ENCODE measurements around the gene CA10. TPM values are rescaled to one million over a fixed set of nuclear protein-coding genes. Genes with fewer than 3 reads are reported as not detected.

The CA10 gene
- total and polyA plus RNA-seq, 2 experiments from 2014 or later = 0.92 to 1.5 TPM

DNA sequence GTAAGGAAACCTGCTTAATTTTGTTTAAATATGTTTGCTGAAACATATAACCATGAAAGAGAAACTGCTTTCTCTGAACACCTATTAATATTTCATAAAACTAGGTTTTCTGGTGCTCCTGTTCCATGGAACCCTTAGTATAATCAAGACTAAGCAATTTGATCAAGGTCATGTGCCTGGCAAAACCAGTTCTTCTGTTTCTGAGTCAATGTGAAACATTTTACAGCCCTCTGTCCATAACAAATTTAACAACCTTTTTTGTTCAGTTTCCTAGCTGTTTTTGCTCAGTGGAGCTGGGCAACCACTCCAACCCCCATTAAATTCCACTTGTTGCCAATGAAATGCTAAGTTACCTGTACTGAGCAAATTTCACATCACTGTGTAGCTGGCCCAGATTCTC is 344.0 kb downstream of the CA10 start:
- Mint-ChIP-seq H3K36me3 (ENCODE audit: low read depth) (no peaks in the 10 kb centered on the region), H3K27ac (peak overlapping the region; percentile 41; the same call in 1 of the 2 replicates), H3K9me3 (no peaks in the 10 kb centered on the region), H3K27me3 (ENCODE audit: insufficient read depth, low read depth, poor library complexity) (peaks cover 2% of the 10 kb centered on the region), H3K4me1 (no peaks in the 10 kb centered on the region), H3K4me3 (no peak overlapping the region)
- Histone ChIP-seq H3K27me3 (ENCODE audit: insufficient read depth) (no peaks in the 10 kb centered on the region), H3K4me1 (ENCODE audit: insufficient read depth) (peaks cover 5% of the 10 kb centered on the region; the same call in 1 of the 2 replicates), H2AFZ (0 out of 2 replicates have a peak overlapping the region, but pooled peaks have one; percentile 23), H4K20me1 (replicated peaks; ENCODE audit: insufficient read depth) (no peaks in the 10 kb centered on the region), H3K79me2 (replicated peaks; ENCODE audit: insufficient read depth) (no peaks in the 10 kb centered on the region), H3K36me3 (ENCODE audit: insufficient read depth) (no peaks in the 10 kb centered on the region), H3K9me2 (ENCODE audit: insufficient read depth) (no peaks in the 10 kb centered on the region), H3K27ac (ENCODE audit: low read depth) (no peak overlapping the region), H3F3A (replicated peaks; ENCODE audit: low read depth) (no peaks in the 10 kb centered on the region), H3K4me2 (no peak overlapping the region), H3K4me3 (no peak overlapping the region)
- TF ChIP-seq, protein P1, sequence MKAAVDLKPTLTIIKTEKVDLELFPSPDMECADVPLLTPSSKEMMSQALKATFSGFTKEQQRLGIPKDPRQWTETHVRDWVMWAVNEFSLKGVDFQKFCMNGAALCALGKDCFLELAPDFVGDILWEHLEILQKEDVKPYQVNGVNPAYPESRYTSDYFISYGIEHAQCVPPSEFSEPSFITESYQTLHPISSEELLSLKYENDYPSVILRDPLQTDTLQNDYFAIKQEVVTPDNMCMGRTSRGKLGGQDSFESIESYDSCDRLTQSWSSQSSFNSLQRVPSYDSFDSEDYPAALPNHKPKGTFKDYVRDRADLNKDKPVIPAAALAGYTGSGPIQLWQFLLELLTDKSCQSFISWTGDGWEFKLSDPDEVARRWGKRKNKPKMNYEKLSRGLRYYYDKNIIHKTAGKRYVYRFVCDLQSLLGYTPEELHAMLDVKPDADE (IDR thresholded peaks at IDR 0.05) = no peak
- no peak for TF ChIP-seq NANOG (IDR thresholded peaks at IDR 0.05; ENCODE audit: borderline replicate concordance)
- TF ChIP-seq CREB1 (CRISPR knock-in tag; IDR thresholded peaks at IDR 0.05; ENCODE audit: low read depth) = no peak
- TF ChIP-seq EZH2 (IDR thresholded peaks at IDR 0.05; ENCODE audit: low read depth, unreplicated experiment) = no peak
- TF ChIP-seq, protein P2, sequence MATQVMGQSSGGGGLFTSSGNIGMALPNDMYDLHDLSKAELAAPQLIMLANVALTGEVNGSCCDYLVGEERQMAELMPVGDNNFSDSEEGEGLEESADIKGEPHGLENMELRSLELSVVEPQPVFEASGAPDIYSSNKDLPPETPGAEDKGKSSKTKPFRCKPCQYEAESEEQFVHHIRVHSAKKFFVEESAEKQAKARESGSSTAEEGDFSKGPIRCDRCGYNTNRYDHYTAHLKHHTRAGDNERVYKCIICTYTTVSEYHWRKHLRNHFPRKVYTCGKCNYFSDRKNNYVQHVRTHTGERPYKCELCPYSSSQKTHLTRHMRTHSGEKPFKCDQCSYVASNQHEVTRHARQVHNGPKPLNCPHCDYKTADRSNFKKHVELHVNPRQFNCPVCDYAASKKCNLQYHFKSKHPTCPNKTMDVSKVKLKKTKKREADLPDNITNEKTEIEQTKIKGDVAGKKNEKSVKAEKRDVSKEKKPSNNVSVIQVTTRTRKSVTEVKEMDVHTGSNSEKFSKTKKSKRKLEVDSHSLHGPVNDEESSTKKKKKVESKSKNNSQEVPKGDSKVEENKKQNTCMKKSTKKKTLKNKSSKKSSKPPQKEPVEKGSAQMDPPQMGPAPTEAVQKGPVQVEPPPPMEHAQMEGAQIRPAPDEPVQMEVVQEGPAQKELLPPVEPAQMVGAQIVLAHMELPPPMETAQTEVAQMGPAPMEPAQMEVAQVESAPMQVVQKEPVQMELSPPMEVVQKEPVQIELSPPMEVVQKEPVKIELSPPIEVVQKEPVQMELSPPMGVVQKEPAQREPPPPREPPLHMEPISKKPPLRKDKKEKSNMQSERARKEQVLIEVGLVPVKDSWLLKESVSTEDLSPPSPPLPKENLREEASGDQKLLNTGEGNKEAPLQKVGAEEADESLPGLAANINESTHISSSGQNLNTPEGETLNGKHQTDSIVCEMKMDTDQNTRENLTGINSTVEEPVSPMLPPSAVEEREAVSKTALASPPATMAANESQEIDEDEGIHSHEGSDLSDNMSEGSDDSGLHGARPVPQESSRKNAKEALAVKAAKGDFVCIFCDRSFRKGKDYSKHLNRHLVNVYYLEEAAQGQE (IDR thresholded peaks at IDR 0.05; ENCODE audit: unreplicated experiment) = no peak
- TF ChIP-seq ZNF331 (CRISPR knock-in tag; IDR thresholded peaks at IDR 0.05; ENCODE audit: low read depth) = no peak
- TF ChIP-seq JUNB (IDR thresholded peaks at IDR 0.05; ENCODE audit: unreplicated experiment) = no peak
- TF ChIP-seq STAT1 (IDR thresholded peaks at IDR 0.05; ENCODE audit: unreplicated experiment) = no peak
- TF ChIP-seq, protein P3, sequence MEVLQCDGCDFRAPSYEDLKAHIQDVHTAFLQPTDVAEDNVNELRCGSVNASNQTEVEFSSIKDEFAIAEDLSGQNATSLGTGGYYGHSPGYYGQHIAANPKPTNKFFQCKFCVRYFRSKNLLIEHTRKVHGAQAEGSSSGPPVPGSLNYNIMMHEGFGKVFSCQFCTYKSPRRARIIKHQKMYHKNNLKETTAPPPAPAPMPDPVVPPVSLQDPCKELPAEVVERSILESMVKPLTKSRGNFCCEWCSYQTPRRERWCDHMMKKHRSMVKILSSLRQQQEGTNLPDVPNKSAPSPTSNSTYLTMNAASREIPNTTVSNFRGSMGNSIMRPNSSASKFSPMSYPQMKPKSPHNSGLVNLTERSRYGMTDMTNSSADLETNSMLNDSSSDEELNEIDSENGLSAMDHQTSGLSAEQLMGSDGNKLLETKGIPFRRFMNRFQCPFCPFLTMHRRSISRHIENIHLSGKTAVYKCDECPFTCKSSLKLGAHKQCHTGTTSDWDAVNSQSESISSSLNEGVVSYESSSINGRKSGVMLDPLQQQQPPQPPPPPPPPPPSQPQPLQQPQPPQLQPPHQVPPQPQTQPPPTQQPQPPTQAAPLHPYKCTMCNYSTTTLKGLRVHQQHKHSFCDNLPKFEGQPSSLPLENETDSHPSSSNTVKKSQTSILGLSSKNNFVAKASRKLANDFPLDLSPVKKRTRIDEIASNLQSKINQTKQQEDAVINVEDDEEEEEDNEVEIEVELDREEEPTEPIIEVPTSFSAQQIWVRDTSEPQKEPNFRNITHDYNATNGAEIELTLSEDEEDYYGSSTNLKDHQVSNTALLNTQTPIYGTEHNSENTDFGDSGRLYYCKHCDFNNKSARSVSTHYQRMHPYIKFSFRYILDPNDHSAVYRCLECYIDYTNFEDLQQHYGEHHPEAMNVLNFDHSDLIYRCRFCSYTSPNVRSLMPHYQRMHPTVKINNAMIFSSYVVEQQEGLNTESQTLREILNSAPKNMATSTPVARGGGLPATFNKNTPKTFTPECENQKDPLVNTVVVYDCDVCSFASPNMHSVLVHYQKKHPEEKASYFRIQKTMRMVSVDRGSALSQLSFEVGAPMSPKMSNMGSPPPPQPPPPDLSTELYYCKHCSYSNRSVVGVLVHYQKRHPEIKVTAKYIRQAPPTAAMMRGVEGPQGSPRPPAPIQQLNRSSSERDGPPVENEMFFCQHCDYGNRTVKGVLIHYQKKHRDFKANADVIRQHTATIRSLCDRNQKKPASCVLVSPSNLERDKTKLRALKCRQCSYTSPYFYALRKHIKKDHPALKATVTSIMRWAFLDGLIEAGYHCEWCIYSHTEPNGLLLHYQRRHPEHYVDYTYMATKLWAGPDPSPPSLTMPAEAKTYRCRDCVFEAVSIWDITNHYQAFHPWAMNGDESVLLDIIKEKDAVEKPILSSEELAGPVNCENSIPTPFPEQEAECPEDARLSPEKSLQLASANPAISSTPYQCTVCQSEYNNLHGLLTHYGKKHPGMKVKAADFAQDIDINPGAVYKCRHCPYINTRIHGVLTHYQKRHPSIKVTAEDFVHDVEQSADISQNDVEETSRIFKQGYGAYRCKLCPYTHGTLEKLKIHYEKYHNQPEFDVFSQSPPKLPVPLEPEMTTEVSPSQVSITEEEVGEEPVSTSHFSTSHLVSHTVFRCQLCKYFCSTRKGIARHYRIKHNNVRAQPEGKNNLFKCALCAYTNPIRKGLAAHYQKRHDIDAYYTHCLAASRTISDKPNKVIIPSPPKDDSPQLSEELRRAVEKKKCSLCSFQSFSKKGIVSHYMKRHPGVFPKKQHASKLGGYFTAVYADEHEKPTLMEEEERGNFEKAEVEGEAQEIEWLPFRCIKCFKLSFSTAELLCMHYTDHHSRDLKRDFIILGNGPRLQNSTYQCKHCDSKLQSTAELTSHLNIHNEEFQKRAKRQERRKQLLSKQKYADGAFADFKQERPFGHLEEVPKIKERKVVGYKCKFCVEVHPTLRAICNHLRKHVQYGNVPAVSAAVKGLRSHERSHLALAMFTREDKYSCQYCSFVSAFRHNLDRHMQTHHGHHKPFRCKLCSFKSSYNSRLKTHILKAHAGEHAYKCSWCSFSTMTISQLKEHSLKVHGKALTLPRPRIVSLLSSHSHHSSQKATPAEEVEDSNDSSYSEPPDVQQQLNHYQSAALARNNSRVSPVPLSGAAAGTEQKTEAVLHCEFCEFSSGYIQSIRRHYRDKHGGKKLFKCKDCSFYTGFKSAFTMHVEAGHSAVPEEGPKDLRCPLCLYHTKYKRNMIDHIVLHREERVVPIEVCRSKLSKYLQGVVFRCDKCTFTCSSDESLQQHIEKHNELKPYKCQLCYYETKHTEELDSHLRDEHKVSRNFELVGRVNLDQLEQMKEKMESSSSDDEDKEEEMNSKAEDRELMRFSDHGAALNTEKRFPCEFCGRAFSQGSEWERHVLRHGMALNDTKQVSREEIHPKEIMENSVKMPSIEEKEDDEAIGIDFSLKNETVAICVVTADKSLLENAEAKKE (CRISPR knock-in tag; IDR thresholded peaks at IDR 0.05) = no peak
- ATAC-seq (no peak), DNase-seq (ENCODE audit: low spot score) (no peak)

Measured in GM23338 (cell line).